GM12878 (cell line): ENCODE data around the gene PATL2. TPM values are rescaled to one million over a fixed set of nuclear protein-coding genes. Genes with fewer than 3 reads are reported as not detected.

Experiments used
- ATAC-seq: fragments of 200-7000 bp; cut with Tn5 transposase; 3 replicates; pipeline ENCODE4 v1.9.1; 2020; ENCODE audit warnings: mild to moderate bottlenecking, moderate library complexity
- BruUV-seq: library from RNA; stranded (reverse); fragments of 400-500 nt; replicated peaks from 2 replicates; lab custom pipeline; 2021; lab: Mats Ljungman, UMichigan
- CTCF ChIA-PET: fragments of 300-600 bp; sonication (Branson Sonifier 250); formaldehyde crosslinking; extraction: SDS; loops from one replicate; lab custom pipeline; 2021; ENCODE audit warnings: inconsistent platforms; lab: Yijun Ruan, JAX
- POLR2A ChIA-PET: fragments of 350-600 bp; formaldehyde crosslinking; extraction: SDS; loops from one replicate; lab custom pipeline; 2021; ENCODE audit warnings: inconsistent platforms; lab: Charles Lee
- RAD21 ChIA-PET: fragments of 300-600 bp; sonication (Branson Sonifier 250); formaldehyde crosslinking; loops from one replicate; lab custom pipeline; 2023; ENCODE audit warnings: antibody characterized with exemption; ENCODE audit not compliant: unreplicated experiment; lab: Charles Lee
- SMC1A ChIA-PET: fragments of 300-600 bp; sonication (Branson Sonifier 250); formaldehyde crosslinking; loops from one replicate; lab custom pipeline; 2023; ENCODE audit not compliant: unreplicated experiment, uncharacterized antibody; lab: Charles Lee
- DNase-seq: peaks from one replicate; pipeline ENCODE4 v3.0.0-alpha.2; 2011; ENCODE audit warnings: low read depth, low spot score
- FAIRE-seq: peaks from 3 replicates; lab custom pipeline; 2011; peaks lifted over from hg19 to GRCh38; lab: Jason Lieb, UNC
- H2AFZ ChIP-seq: 2 replicates; pipeline ENCODE4 v1.6.0; 2011; ENCODE audit warnings: low read depth, low read length, control low read depth; ENCODE audit not compliant: control insufficient read depth
- H3K27ac ChIP-seq: 2 replicates; pipeline ENCODE4 v1.5.1; 2011; ENCODE audit warnings: control low read depth; ENCODE audit not compliant: control insufficient read depth, insufficient read depth
- H3K27me3 ChIP-seq, 2 experiments: replicated peaks in 1 of 2; 2 replicates each; pipeline versions ENCODE4 v1.6.0 to v1.6.1; 2011; ENCODE audit warnings: low read length in 1 of 2; ENCODE audit not compliant: control insufficient read depth in 2 of 2, insufficient read depth in 2 of 2
- H3K36me3 ChIP-seq, 2 experiments: 2 replicates each; pipeline ENCODE4 v1.5.1; 2011; ENCODE audit warnings: low read length in 1 of 2; ENCODE audit not compliant: control insufficient read depth in 2 of 2, insufficient read depth in 2 of 2
- H3K4me1 ChIP-seq: 2 replicates; pipeline ENCODE4 v1.6.1; 2011; ENCODE audit warnings: mild to moderate bottlenecking, low read length, moderate library complexity, mixed read lengths; ENCODE audit not compliant: control insufficient read depth, insufficient read depth
- H3K4me2 ChIP-seq: 2 replicates; pipeline ENCODE4 v1.6.0; 2011; ENCODE audit warnings: control low read depth; ENCODE audit not compliant: control insufficient read depth, insufficient read depth
- H3K4me3 ChIP-seq: fragments of 200-600 bp; sonication (generic); 2 replicates; pipeline ENCODE4 v1.5.1; 2016
- H3K79me2 ChIP-seq: 2 replicates; pipeline ENCODE4 v1.6.0; 2011; ENCODE audit warnings: low read length; ENCODE audit not compliant: control insufficient read depth, insufficient read depth
- H3K9ac ChIP-seq: 2 replicates; pipeline ENCODE4 v1.8.0; 2011; ENCODE audit warnings: low read length, control low read depth, mixed read lengths; ENCODE audit not compliant: control insufficient read depth, insufficient read depth
- H3K9me3 ChIP-seq: replicated peaks from 3 replicates; pipeline ENCODE4 v1.5.1; 2011; ENCODE audit warnings: mild to moderate bottlenecking, low read length; ENCODE audit not compliant: control insufficient read depth, insufficient read depth
- H4K20me1 ChIP-seq: 2 replicates; pipeline ENCODE4 v1.6.0; 2011; ENCODE audit not compliant: control insufficient read depth, insufficient read depth
- BCL11A ChIP-seq: IDR thresholded peaks from 2 replicates; pipeline ENCODE4 v1.6.1; 2011; ENCODE audit warnings: low read depth, low read length
- EED ChIP-seq: sonication (generic); IDR thresholded peaks from 2 replicates; pipeline ENCODE4 v1.6.1; 2016; ENCODE audit warnings: antibody characterized with exemption, low read depth
- FOS ChIP-seq: IDR thresholded peaks from 3 replicates; pipeline ENCODE4 v1.6.1; 2011; ENCODE audit warnings: borderline replicate concordance; ENCODE audit not compliant: insufficient read length; ENCODE audit errors: extremely low read depth
- FOXM1 ChIP-seq: IDR thresholded peaks from 2 replicates; pipeline ENCODE4 v1.6.1; 2012; ENCODE audit warnings: low read depth, mild to moderate bottlenecking, inconsistent platforms, low read length, moderate library complexity
- MEF2B ChIP-seq: fragments of 450-650 bp; IDR thresholded peaks from 2 replicates; pipeline ENCODE4 v1.6.1; 2018; ENCODE audit warnings: mild to moderate bottlenecking, moderate library complexity; ENCODE audit not compliant: partially characterized antibody, poor library complexity, severe bottlenecking
- NFIC ChIP-seq: IDR thresholded peaks from 2 replicates; pipeline ENCODE4 v1.6.1; 2012; ENCODE audit warnings: low read depth, mild to moderate bottlenecking, inconsistent platforms, low read length, moderate library complexity
- POLR2A ChIP-seq: IDR thresholded peaks from 2 replicates; pipeline ENCODE4 v1.6.1; 2011; ENCODE audit warnings: low read depth, mild to moderate bottlenecking, low read length
- RBBP5 ChIP-seq: fragments of 200-600 bp; sonication (generic); conservative IDR thresholded peaks from 2 replicates; pipeline ENCODE4 v1.6.1; 2016
- YBX1 ChIP-seq: fragments of 450-650 bp; IDR thresholded peaks from 2 replicates; pipeline ENCODE4 v1.6.1; 2016; ENCODE audit warnings: antibody characterized with exemption
- YY1 ChIP-seq: IDR thresholded peaks from 2 replicates; pipeline ENCODE4 v1.6.1; 2011; ENCODE audit warnings: low read depth, mild to moderate bottlenecking, low read length
- ZNF24 ChIP-seq: fragments of 450-650 bp; IDR thresholded peaks from 2 replicates; pipeline ENCODE4 v1.6.1; 2017; ENCODE audit warnings: antibody characterized with exemption, mild to moderate bottlenecking
- WGBS: methylation state at CpG from one replicate; pipeline ENCODE4 v1.1.6; 2016; ENCODE audit warnings: low lambda C conversion rate; ENCODE audit not compliant: insufficient replicate concordance, insufficient coverage; ENCODE audit errors: missing lambda C conversion rate; 5-methylcytosine and 5-hydroxymethylcytosine counted together
- in situ Hi-C: fragments of 300-500 bp; cut with MboI; formaldehyde crosslinking; loops from 9 replicates; pipeline ENCODE4 v1.14.3; 2018; ENCODE audit warnings: mixed read lengths
- intact Hi-C: fragments of 100-400 bp; cut with micrococcal nuclease; formaldehyde crosslinking; loops from one replicate; pipeline ENCODE4 v1.14.2; 2022; ENCODE audit not compliant: unreplicated experiment
- polyA plus RNA-seq, 11 experiments: library from polyadenylated mRNA; depleted of rRNA in 4 of 11; unstranded in 6 of 11; stranded (reverse) in 5 of 11; fragments of >200 nt; fragmentation: Nextera tagmentation in 4 of 11; fragmentation: Illumina TruSeq in 1 of 11; extraction: Ambion mirVana in 4 of 11; extraction: Trizol in 1 of 11; gene quantifications; 1 replicate in 1 of 11; 2 replicates in 10 of 11; pipeline versions ENCODE4 v1.2.1 to v1.2.3, GENCODE V29; 2011 to 2016; ENCODE audit warnings: inconsistent platforms in 2 of 11, missing spikeins in 2 of 11, low read depth in 1 of 11
- total RNA-seq, 4 experiments: library from RNA; depleted of rRNA in 3 of 4; stranded (reverse); fragments of >200 nt in 3 of 4; fragmentation: Illumina TruSeq in 1 of 4; extraction: Trizol in 1 of 4; gene quantifications; 2 replicates each; pipeline versions ENCODE4 v1.2.1 to v1.2.3, GENCODE V29; 2013 to 2021
- TF ChIP-seq, protein P1 (sequence below): fragments of 450-650 bp; IDR thresholded peaks from 2 replicates; pipeline ENCODE4 v1.6.1; 2018; ENCODE audit warnings: borderline replicate concordance, mild to moderate bottlenecking; ENCODE audit not compliant: partially characterized antibody
- TF ChIP-seq, protein P2 (sequence below): IDR thresholded peaks from 2 replicates; pipeline ENCODE4 v1.6.1; 2012; ENCODE audit warnings: mild to moderate bottlenecking, low read depth, low read length
- TF ChIP-seq, protein P3 (sequence below): fragments of 150-350 bp; IDR thresholded peaks from 2 replicates; pipeline ENCODE4 v1.6.1; 2016; ENCODE audit warnings: low read depth, low read length

PATL2 gene
- total and polyA plus RNA-seq, 10 of the 15 experiments (the other 5 are each of a cell fraction or from before 2014, with no cell fraction given) = 4.2 to 16.2 (median 12.1) TPM

DNA sequence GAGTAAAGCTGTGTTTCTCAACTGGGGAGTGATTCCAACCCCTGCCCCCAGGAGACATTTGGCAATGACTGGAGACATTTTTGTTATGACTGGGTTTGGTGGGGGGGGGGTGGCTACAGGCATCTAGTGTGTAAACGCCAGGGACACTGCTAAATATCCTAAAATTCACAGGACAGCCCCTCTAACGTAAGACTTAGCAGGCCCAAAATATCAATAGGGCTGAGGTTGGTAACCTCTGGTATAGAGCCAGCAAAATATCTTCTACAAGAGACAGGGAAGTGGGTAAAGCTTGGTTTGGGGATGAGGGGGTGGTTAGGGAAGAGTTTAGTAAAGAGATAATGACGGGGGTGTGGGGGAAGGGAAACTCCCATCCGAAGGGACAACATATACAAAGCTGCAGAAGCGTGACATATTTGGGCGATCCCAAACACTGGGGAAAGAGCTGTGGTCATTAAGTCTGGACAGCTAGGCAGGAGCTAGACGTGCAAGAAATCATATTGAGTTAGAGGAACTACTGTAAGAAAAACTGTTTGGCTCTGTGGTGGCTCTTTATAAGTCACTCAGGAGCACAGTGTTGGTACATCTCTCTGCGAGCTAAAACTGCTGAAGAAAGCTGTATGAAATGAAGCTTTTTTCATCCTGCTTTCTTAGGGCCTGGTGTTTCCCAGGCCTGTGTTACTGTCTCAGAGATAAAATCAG lies 24.5 kb upstream of the PATL2 start:
- ChIA-PET POLR2A (interaction anchor here (0.5 to 13.7 kb wide), 15 partner anchors 18 to 591 kb away, joined by 3 to 718 read pairs (median 5); partner anchors contain the start of genes B2M, PATL2 and SPG11), CTCF (interaction anchor here (0.9 to 9.8 kb wide), 23 partner anchors 8 to 190 kb away, joined by 3 to 454 read pairs (median 6); partner anchors contain the start of genes B2M, PATL2 and SPG11), SMC1A (interaction anchor here (0.5 to 16.1 kb wide), 34 partner anchors 8 to 435 kb away, joined by 3 to 637 read pairs (median 5); partner anchors contain the start of genes B2M, EIF3J, PATL2 and SPG11), RAD21 (interaction anchor here (0.6 to 19.7 kb wide), 21 partner anchors 8 to 199 kb away, joined by 3 to 680 read pairs (median 9); partner anchors contain the start of genes B2M, EIF3J, PATL2 and SPG11)
- in situ Hi-C loops = loop anchor here (5.0 kb wide), 1 partner anchor 143 kb away; no protein-coding TSS in a partner anchor
- Histone ChIP-seq H3K9me3 (no peaks in the 10 kb centered on the region), H3K36me3 (peaks cover 0 to 14% of the 10 kb centered on the region in 2 experiments; a peak in 3 of 4 replicates), H3K79me2 (peaks cover 73% of the 10 kb centered on the region), H3K27ac (peak overlapping the region; percentile 81), H3K27me3 (no peaks in the 10 kb centered on the region), H2AFZ (peak overlapping the region; percentile 53), H3K4me3 (peak overlapping the region; percentile 73), H4K20me1 (no peaks in the 10 kb centered on the region), H3K4me1 (peaks cover 33% of the 10 kb centered on the region), H3K9ac (peak overlapping the region; percentile 80), H3K4me2 (peak overlapping the region; percentile 61)
- peak; percentile 70 for ATAC-seq
- intact Hi-C loops = loop anchor here (2.0 to 5.0 kb wide), 2 partner anchors 73 to 143 kb away; partner anchors contain the start of gene SPG11
- WGBS = 0% methylated on average over 8 of the region's 8 CpGs
- DNase-seq = no peak
- peak; percentile 27 for FAIRE-seq
- TSS peak; percentile 87 for BruUV-seq
- TF ChIP-seq RBBP5 = no peak
- no peak for TF ChIP-seq FOXM1
- TF ChIP-seq, protein P1, sequence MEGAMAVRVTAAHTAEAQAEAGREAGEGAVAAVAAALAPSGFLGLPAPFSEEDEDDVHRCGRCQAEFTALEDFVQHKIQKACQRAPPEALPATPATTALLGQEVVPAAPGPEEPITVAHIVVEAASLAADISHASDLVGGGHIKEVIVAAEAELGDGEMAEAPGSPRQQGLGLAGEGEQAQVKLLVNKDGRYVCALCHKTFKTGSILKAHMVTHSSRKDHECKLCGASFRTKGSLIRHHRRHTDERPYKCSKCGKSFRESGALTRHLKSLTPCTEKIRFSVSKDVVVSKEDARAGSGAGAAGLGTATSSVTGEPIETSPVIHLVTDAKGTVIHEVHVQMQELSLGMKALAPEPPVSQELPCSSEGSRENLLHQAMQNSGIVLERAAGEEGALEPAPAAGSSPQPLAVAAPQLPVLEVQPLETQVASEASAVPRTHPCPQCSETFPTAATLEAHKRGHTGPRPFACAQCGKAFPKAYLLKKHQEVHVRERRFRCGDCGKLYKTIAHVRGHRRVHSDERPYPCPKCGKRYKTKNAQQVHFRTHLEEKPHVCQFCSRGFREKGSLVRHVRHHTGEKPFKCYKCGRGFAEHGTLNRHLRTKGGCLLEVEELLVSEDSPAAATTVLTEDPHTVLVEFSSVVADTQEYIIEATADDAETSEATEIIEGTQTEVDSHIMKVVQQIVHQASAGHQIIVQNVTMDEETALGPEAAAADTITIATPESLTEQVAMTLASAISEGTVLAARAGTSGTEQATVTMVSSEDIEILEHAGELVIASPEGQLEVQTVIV = no peak
- TF ChIP-seq ZNF24 = no peak
- no peak for TF ChIP-seq BCL11A
- TF ChIP-seq POLR2A = no peak
- TF ChIP-seq EED = peak; percentile 87
- TF ChIP-seq FOS = no peak
- TF ChIP-seq, protein P2, sequence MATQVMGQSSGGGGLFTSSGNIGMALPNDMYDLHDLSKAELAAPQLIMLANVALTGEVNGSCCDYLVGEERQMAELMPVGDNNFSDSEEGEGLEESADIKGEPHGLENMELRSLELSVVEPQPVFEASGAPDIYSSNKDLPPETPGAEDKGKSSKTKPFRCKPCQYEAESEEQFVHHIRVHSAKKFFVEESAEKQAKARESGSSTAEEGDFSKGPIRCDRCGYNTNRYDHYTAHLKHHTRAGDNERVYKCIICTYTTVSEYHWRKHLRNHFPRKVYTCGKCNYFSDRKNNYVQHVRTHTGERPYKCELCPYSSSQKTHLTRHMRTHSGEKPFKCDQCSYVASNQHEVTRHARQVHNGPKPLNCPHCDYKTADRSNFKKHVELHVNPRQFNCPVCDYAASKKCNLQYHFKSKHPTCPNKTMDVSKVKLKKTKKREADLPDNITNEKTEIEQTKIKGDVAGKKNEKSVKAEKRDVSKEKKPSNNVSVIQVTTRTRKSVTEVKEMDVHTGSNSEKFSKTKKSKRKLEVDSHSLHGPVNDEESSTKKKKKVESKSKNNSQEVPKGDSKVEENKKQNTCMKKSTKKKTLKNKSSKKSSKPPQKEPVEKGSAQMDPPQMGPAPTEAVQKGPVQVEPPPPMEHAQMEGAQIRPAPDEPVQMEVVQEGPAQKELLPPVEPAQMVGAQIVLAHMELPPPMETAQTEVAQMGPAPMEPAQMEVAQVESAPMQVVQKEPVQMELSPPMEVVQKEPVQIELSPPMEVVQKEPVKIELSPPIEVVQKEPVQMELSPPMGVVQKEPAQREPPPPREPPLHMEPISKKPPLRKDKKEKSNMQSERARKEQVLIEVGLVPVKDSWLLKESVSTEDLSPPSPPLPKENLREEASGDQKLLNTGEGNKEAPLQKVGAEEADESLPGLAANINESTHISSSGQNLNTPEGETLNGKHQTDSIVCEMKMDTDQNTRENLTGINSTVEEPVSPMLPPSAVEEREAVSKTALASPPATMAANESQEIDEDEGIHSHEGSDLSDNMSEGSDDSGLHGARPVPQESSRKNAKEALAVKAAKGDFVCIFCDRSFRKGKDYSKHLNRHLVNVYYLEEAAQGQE = no peak
- peak; percentile 63 for TF ChIP-seq MEF2B
- TF ChIP-seq, protein P3, sequence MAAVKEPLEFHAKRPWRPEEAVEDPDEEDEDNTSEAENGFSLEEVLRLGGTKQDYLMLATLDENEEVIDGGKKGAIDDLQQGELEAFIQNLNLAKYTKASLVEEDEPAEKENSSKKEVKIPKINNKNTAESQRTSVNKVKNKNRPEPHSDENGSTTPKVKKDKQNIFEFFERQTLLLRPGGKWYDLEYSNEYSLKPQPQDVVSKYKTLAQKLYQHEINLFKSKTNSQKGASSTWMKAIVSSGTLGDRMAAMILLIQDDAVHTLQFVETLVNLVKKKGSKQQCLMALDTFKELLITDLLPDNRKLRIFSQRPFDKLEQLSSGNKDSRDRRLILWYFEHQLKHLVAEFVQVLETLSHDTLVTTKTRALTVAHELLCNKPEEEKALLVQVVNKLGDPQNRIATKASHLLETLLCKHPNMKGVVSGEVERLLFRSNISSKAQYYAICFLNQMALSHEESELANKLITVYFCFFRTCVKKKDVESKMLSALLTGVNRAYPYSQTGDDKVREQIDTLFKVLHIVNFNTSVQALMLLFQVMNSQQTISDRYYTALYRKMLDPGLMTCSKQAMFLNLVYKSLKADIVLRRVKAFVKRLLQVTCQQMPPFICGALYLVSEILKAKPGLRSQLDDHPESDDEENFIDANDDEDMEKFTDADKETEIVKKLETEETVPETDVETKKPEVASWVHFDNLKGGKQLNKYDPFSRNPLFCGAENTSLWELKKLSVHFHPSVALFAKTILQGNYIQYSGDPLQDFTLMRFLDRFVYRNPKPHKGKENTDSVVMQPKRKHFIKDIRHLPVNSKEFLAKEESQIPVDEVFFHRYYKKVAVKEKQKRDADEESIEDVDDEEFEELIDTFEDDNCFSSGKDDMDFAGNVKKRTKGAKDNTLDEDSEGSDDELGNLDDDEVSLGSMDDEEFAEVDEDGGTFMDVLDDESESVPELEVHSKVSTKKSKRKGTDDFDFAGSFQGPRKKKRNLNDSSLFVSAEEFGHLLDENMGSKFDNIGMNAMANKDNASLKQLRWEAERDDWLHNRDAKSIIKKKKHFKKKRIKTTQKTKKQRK = no peak
- 0 out of 2 replicates have a peak, but pooled peaks have one; percentile 3 for TF ChIP-seq YBX1
- no peak for TF ChIP-seq YY1
- peak; percentile 54; the same call in 1 of the 2 replicates for TF ChIP-seq NFIC
